A673 (cell line): ENCODE measurements around the gene ERO1A. TPM values are rescaled to one million over a fixed set of nuclear protein-coding genes. Genes with fewer than 3 reads are reported as not detected.

Experiments
- BruUV-seq: library from RNA; stranded (reverse); fragments of 400-500 nt; replicated peaks from 2 replicates; lab custom pipeline; 2021; lab: Mats Ljungman, UMichigan
- CTCF ChIA-PET: fragments of 300-600 bp; sonication (Branson Sonifier 250); formaldehyde crosslinking; loops from one replicate; lab custom pipeline; 2022; ENCODE audit warnings: antibody characterized with exemption; lab: Charles Lee
- POLR2A ChIA-PET: fragments of 300-600 bp; sonication (Branson Sonifier 250); formaldehyde crosslinking; loops from one replicate; lab custom pipeline; 2022; ENCODE audit warnings: antibody characterized with exemption; ENCODE audit not compliant: low non-redundant PET; lab: Charles Lee
- DNase-seq: peaks from one replicate; pipeline ENCODE4 v3.0.0-alpha.2; 2015; ENCODE audit warnings: low spot score
- H3K27ac ChIP-seq: fragments of 200-600 bp; sonication (generic); 2 replicates; pipeline ENCODE4 v1.5.1; 2016; ENCODE audit warnings: mixed run types, low read depth, mild to moderate bottlenecking, mixed read lengths, antibody characterized with exemption, low read length; ENCODE audit not compliant: poor library complexity, severe bottlenecking
- H3K27me3 ChIP-seq: fragments of 200-600 bp; sonication (generic); replicated peaks from 2 replicates; pipeline ENCODE4 v1.6.1; 2017; ENCODE audit warnings: mixed run types, low read depth, mild to moderate bottlenecking, mixed read lengths, antibody characterized with exemption, low read length; ENCODE audit not compliant: insufficient read depth, poor library complexity
- H3K36me3 ChIP-seq: fragments of 200-600 bp; sonication (generic); 2 replicates; pipeline ENCODE4 v1.6.1; 2016; ENCODE audit warnings: mixed run types, mild to moderate bottlenecking, mixed read lengths, antibody characterized with exemption, low read length; ENCODE audit not compliant: insufficient read depth, poor library complexity, severe bottlenecking
- H3K4me1 ChIP-seq: fragments of 200-600 bp; sonication (generic); 2 replicates; pipeline ENCODE4 v1.6.1; 2017; ENCODE audit warnings: mixed run types, mild to moderate bottlenecking, mixed read lengths, antibody characterized with exemption, low read length; ENCODE audit not compliant: insufficient read depth, poor library complexity, severe bottlenecking
- H3K4me3 ChIP-seq: fragments of 200-600 bp; sonication (generic); 2 replicates; pipeline ENCODE4 v1.5.1; 2016; ENCODE audit warnings: low read depth, mixed run types, mild to moderate bottlenecking, mixed read lengths, low read length; ENCODE audit not compliant: poor library complexity, severe bottlenecking
- H3K9me3 ChIP-seq: fragments of 200-600 bp; sonication (generic); 2 replicates; pipeline ENCODE4 v1.6.1; 2016; ENCODE audit warnings: mixed run types, low read depth, mild to moderate bottlenecking, mixed read lengths, antibody characterized with exemption, low read length; ENCODE audit not compliant: poor library complexity, severe bottlenecking
- CTCF ChIP-seq: fragments of 300-800, 200-600 bp; sonication (generic); conservative IDR thresholded peaks from 2 replicates; pipeline ENCODE4 v1.5.1; 2017; ENCODE audit warnings: low read depth, mild to moderate bottlenecking, antibody characterized with exemption, low read length, moderate library complexity, mixed read lengths
- EZH2 ChIP-seq: fragments of 200-600 bp; sonication (generic); IDR thresholded peaks from 2 replicates; pipeline ENCODE4 v1.6.1; 2017; ENCODE audit warnings: borderline replicate concordance, low read depth, mild to moderate bottlenecking, mixed read lengths, antibody characterized with exemption, low read length; ENCODE audit not compliant: poor library complexity, severe bottlenecking
- intact Hi-C: fragments of 100-400 bp; cut with micrococcal nuclease; formaldehyde crosslinking; loops from one replicate; pipeline ENCODE4 v1.10.0; 2022; ENCODE audit not compliant: unreplicated experiment
- total RNA-seq: library from RNA; stranded (reverse); gene quantifications from 2 replicates; pipeline ENCODE4 v1.2.3, GENCODE V29; 2021

The ERO1A gene
- total RNA-seq, 1 experiment from 2014 or later: 52.1 TPM

GRCh38 chr14:52596320-52596719, 99.0 kb downstream of the ERO1A start:
- Histone ChIP-seq H3K9me3 (no peaks in the 10 kb centered on the region), H3K4me1 (no peaks in the 10 kb centered on the region), H3K27me3 (no peaks in the 10 kb centered on the region), H3K4me3 (no peak overlapping the region), H3K27ac (no peak overlapping the region), H3K36me3 (no peaks in the 10 kb centered on the region)
- TF ChIP-seq EZH2 (no peak), CTCF (no peak)
- no peak for DNase-seq
- CTCF ChIA-PET: no interaction called here
- BruUV-seq: no TSS peak
- intact Hi-C loops: no loop called here
- POLR2A ChIA-PET: no interaction called here

GRCh38 chr14:52590318-52590717, 105.0 kb downstream of the ERO1A start:
- CTCF ChIA-PET: no interaction called here
- TF ChIP-seq CTCF (no peak), EZH2 (no peak)
- no TSS peak for BruUV-seq
- POLR2A ChIA-PET: no interaction called here
- H3K4me1 ChIP-seq: no peaks in the 10 kb centered on the region
- no peak for DNase-seq
- no peaks in the 10 kb centered on the region for H3K36me3 ChIP-seq
- intact Hi-C loops: no loop called here
- H3K4me3 ChIP-seq: no peak overlapping the region
- no peaks in the 10 kb centered on the region for H3K9me3 ChIP-seq
- H3K27me3 ChIP-seq: no peaks in the 10 kb centered on the region
- H3K27ac ChIP-seq: no peak overlapping the region

Other genes starting within 250 kb of the ERO1A start
- 3.4 and 4.8 TPM in 2 replicates for gene TXNDC16, start 143.1 kb downstream of the ERO1A start, total RNA-seq
- 2.4 and 2.8 TPM in 2 replicates for gene GPR137C, start 142.7 kb downstream of the ERO1A start, total RNA-seq
- 177 and 190 TPM in 2 replicates for gene PSMC6, start 11.6 kb upstream of the ERO1A start, total RNA-seq
- gene STYX, start 34.6 kb upstream of the ERO1A start, total RNA-seq: 8.7 and 9.4 TPM in 2 replicates
- 33.9 and 34.4 TPM in 2 replicates for gene GNPNAT1, start 96.0 kb upstream of the ERO1A start, total RNA-seq